Skeletal muscle tissue (tissue), 4 donors: ENCODE measurements around the gene KRT71. TPM values are rescaled to one million over a fixed set of nuclear protein-coding genes. Genes with fewer than 3 reads are reported as not detected.

ENCODE experiments used
- H3K27ac ChIP-seq: one replicate; pipeline ENCODE4 v1.7.0; 2013; ENCODE audit warnings: mild to moderate bottlenecking, low read depth, low read length, inconsistent platforms
- H3K27me3 ChIP-seq, 3 donors: one replicate each; pipeline ENCODE4 v1.7.0; 2013; ENCODE audit warnings: low read length in 3 of 3; ENCODE audit not compliant: control insufficient read depth in 3 of 3, insufficient read depth in 3 of 3
- H3K36me3 ChIP-seq, 3 donors: one replicate each; pipeline ENCODE4 v1.7.0; 2013; ENCODE audit warnings: low read length in 3 of 3; ENCODE audit not compliant: control insufficient read depth in 3 of 3, insufficient read depth in 3 of 3
- H3K4me1 ChIP-seq, 3 donors: one replicate each; pipeline ENCODE4 v1.7.0; 2013; ENCODE audit warnings: low read length in 3 of 3, mild to moderate bottlenecking in 3 of 3; ENCODE audit not compliant: control insufficient read depth in 3 of 3, insufficient read depth in 3 of 3
- H3K4me3 ChIP-seq, 3 donors: one replicate each; pipeline ENCODE4 v1.7.0; 2013; ENCODE audit warnings: low read length in 3 of 3
- H3K9ac ChIP-seq, 3 donors: one replicate each; pipeline ENCODE4 v1.7.0; 2013; ENCODE audit warnings: low read length in 3 of 3, mild to moderate bottlenecking in 3 of 3, moderate library complexity in 2 of 3, low read depth in 1 of 3
- H3K9me3 ChIP-seq, 3 donors: one replicate each; pipeline ENCODE4 v1.7.0; 2013; ENCODE audit warnings: low read length in 3 of 3; ENCODE audit not compliant: control insufficient read depth in 3 of 3
- total RNA-seq: library from RNA; depleted of rRNA; stranded (reverse); fragments of >200 nt; gene quantifications from one replicate; pipeline ENCODE4 v1.2.3, GENCODE V29; 2014
- donor health status: Osteomylitis.

Gene KRT71
- total RNA-seq, 1 donor from 2014 or later, result not detected

GRCh38 chr12:52532636-52533035 lies 20.3 kb downstream of the KRT71 start:
- no peaks in the 10 kb centered on the region for H3K36me3 ChIP-seq
- H3K27me3 ChIP-seq, result peaks cover 0 to 9% (median 0%) of the 10 kb centered on the region in 3 donors
- no peak overlapping the region for H3K9ac ChIP-seq
- H3K9me3 ChIP-seq, result no peaks in the 10 kb centered on the region
- H3K4me3 ChIP-seq, result no peak overlapping the region
- H3K27ac ChIP-seq, result no peak overlapping the region
- no peaks in the 10 kb centered on the region for H3K4me1 ChIP-seq

GRCh38 chr12:52531566-52532300 lies 21.2 kb downstream of the KRT71 start:
- Histone ChIP-seq H3K27me3 (peaks cover 0 to 10% (median 0%) of the 10 kb centered on the region in 3 donors), H3K4me1 (no peaks in the 10 kb centered on the region), H3K4me3 (no peak overlapping the region), H3K36me3 (no peaks in the 10 kb centered on the region), H3K9ac (no peak overlapping the region), H3K9me3 (no peaks in the 10 kb centered on the region), H3K27ac (no peak overlapping the region)

GRCh38 chr12:52530905-52531304 lies 22.0 kb downstream of the KRT71 start:
- peaks cover 0 to 12% (median 4%) of the 10 kb centered on the region in 3 donors for H3K27me3 ChIP-seq
- H3K9me3 ChIP-seq, result no peaks in the 10 kb centered on the region
- no peak overlapping the region for H3K4me3 ChIP-seq
- no peaks in the 10 kb centered on the region for H3K4me1 ChIP-seq
- H3K27ac ChIP-seq, result no peak overlapping the region
- H3K9ac ChIP-seq, result no peak overlapping the region
- no peaks in the 10 kb centered on the region for H3K36me3 ChIP-seq

GRCh38 chr12:52530366-52530765 lies 22.6 kb downstream of the KRT71 start:
- H3K4me1 ChIP-seq, result no peaks in the 10 kb centered on the region
- no peaks in the 10 kb centered on the region for H3K9me3 ChIP-seq
- no peak overlapping the region for H3K9ac ChIP-seq
- no peak overlapping the region for H3K27ac ChIP-seq
- H3K36me3 ChIP-seq, result no peaks in the 10 kb centered on the region
- H3K4me3 ChIP-seq, result no peak overlapping the region
- H3K27me3 ChIP-seq, result peaks cover 0 to 14% (median 5%) of the 10 kb centered on the region in 3 donors

GRCh38 chr12:52529846-52530245 lies 23.1 kb downstream of the KRT71 start:
- Histone ChIP-seq H3K9ac (no peak overlapping the region), H3K27me3 (peaks cover 0 to 17% (median 5%) of the 10 kb centered on the region in 3 donors), H3K4me1 (no peaks in the 10 kb centered on the region), H3K36me3 (no peaks in the 10 kb centered on the region), H3K9me3 (no peaks in the 10 kb centered on the region), H3K27ac (no peak overlapping the region), H3K4me3 (no peak overlapping the region)

GRCh38 chr12:52529417-52529816 lies 23.5 kb downstream of the KRT71 start:
- H3K36me3 ChIP-seq, result no peaks in the 10 kb centered on the region
- no peak overlapping the region for H3K9ac ChIP-seq
- H3K9me3 ChIP-seq, result no peaks in the 10 kb centered on the region
- H3K27ac ChIP-seq, result no peak overlapping the region
- H3K4me1 ChIP-seq, result no peaks in the 10 kb centered on the region
- H3K27me3 ChIP-seq, result peaks cover 0 to 17% (median 5%) of the 10 kb centered on the region in 3 donors
- no peak overlapping the region for H3K4me3 ChIP-seq

- peaks cover 0 to 15% (median 5%) of the 10 kb centered on the region in 3 donors for H3K27me3 ChIP-seq
- no peak overlapping the region for H3K27ac ChIP-seq
- H3K4me3 ChIP-seq, result no peak overlapping the region
- no peaks in the 10 kb centered on the region for H3K36me3 ChIP-seq
- no peaks in the 10 kb centered on the region for H3K4me1 ChIP-seq
- no peaks in the 10 kb centered on the region for H3K9me3 ChIP-seq
- no peak overlapping the region for H3K9ac ChIP-seq
These were observed 24.3 kb downstream of the KRT71 start for GRCh38 chr12:52528641-52529143.

- no peaks in the 10 kb centered on the region for H3K9me3 ChIP-seq
- no peak overlapping the region for H3K9ac ChIP-seq
- no peaks in the 10 kb centered on the region for H3K36me3 ChIP-seq
These were observed 25.7 kb downstream of the KRT71 start for GRCh38 chr12:52527121-52527800.

GRCh38 chr12:52526511-52526951 lies 26.4 kb downstream of the KRT71 start:
- H3K9ac ChIP-seq, result no peak overlapping the region
- H3K9me3 ChIP-seq, result no peaks in the 10 kb centered on the region
- H3K27me3 ChIP-seq, result peaks cover 0 to 15% (median 5%) of the 10 kb centered on the region in 3 donors
- no peak overlapping the region for H3K4me3 ChIP-seq
- peaks cover 0 to 4% (median 0%) of the 10 kb centered on the region in 3 donors for H3K4me1 ChIP-seq
- no peak overlapping the region for H3K27ac ChIP-seq
- no peaks in the 10 kb centered on the region for H3K36me3 ChIP-seq

More at GRCh38 chr12:52527121-52527800, 25.7 kb downstream of the KRT71 start:
- Histone ChIP-seq H3K4me1 (peaks cover 0 to 3% (median 0%) of the 10 kb centered on the region in 3 donors), H3K27ac (no peak overlapping the region), H3K4me3 (no peak overlapping the region), H3K27me3 (peaks cover 0 to 15% (median 5%) of the 10 kb centered on the region in 3 donors)
